Mesendoderm (in vitro differentiated cells): ENCODE results near the gene ASZ1.

Source experiments
- DNase-seq: peaks from one replicate; pipeline ENCODE4 v3.0.0; 2013
- H2AK5ac ChIP-seq: 2 replicates; pipeline ENCODE4 v1.6.1; 2013; ENCODE audit warnings: low read length, inconsistent platforms
- H2BK120ac ChIP-seq: 2 replicates; pipeline ENCODE4 v1.6.1; 2013; ENCODE audit warnings: low read depth, mild to moderate bottlenecking, low read length, moderate library complexity, mixed read lengths
- H2BK15ac ChIP-seq: replicated peaks from 2 replicates; pipeline ENCODE4 v1.6.1; 2013; ENCODE audit warnings: low read depth, mild to moderate bottlenecking, moderate library complexity
- H2BK5ac ChIP-seq: 2 replicates; pipeline ENCODE4 v1.6.1; 2013; ENCODE audit warnings: low read length, inconsistent platforms
- H3K18ac ChIP-seq: 2 replicates; pipeline ENCODE4 v1.6.1; 2013; ENCODE audit warnings: mild to moderate bottlenecking, low read length, mixed read lengths
- H3K23ac ChIP-seq: one replicate; pipeline ENCODE4 v1.6.1; 2013; ENCODE audit warnings: low read length
- H3K27ac ChIP-seq: 2 replicates; pipeline ENCODE4 v1.5.1; 2013; ENCODE audit warnings: low read depth, mild to moderate bottlenecking, inconsistent platforms, low read length, moderate library complexity
- H3K27me3 ChIP-seq: 2 replicates; pipeline ENCODE4 v1.6.1; 2013; ENCODE audit warnings: low read length, control low read depth, mild to moderate bottlenecking, inconsistent platforms; ENCODE audit not compliant: insufficient read depth, poor library complexity
- H3K36me3 ChIP-seq: 2 replicates; pipeline ENCODE4 v1.6.1; 2013; ENCODE audit warnings: low read length, inconsistent platforms; ENCODE audit not compliant: control insufficient read depth, insufficient read depth
- H3K4ac ChIP-seq: one replicate; pipeline ENCODE4 v1.6.1; 2013; ENCODE audit warnings: low read depth, mild to moderate bottlenecking, low read length, moderate library complexity
- H3K4me1 ChIP-seq: 2 replicates; pipeline ENCODE4 v1.6.1; 2013; ENCODE audit warnings: low read depth, low read length, inconsistent platforms; ENCODE audit not compliant: control insufficient read depth
- H3K4me2 ChIP-seq: 2 replicates; pipeline ENCODE4 v1.6.1; 2013; ENCODE audit warnings: low read length
- H3K4me3 ChIP-seq: 2 replicates; pipeline ENCODE4 v1.5.1; 2013; ENCODE audit warnings: mild to moderate bottlenecking, low read length
- H3K56ac ChIP-seq: one replicate; pipeline ENCODE4 v1.6.1; 2013; ENCODE audit warnings: low read length
- H3K79me1 ChIP-seq: 2 replicates; pipeline ENCODE4 v1.6.1; 2013; ENCODE audit warnings: low read length, inconsistent platforms
- H3K79me2 ChIP-seq: 2 replicates; pipeline ENCODE4 v1.6.1; 2013; ENCODE audit warnings: mild to moderate bottlenecking, low read length; ENCODE audit not compliant: control insufficient read depth, insufficient read depth
- H3K9ac ChIP-seq: 2 replicates; pipeline ENCODE4 v1.6.1; 2013; ENCODE audit warnings: low read length, inconsistent platforms
- H4K5ac ChIP-seq: one replicate; pipeline ENCODE4 v1.6.1; 2013; ENCODE audit warnings: low read length
- H4K8ac ChIP-seq: one replicate; pipeline ENCODE4 v1.6.1; 2013; ENCODE audit warnings: low read depth, mild to moderate bottlenecking, control low read depth, low read length, moderate library complexity
- WGBS: extraction: QIAGEN DNeasy Blood & Tissue Kit; methylation state at CpG from one replicate; pipeline ENCODE4 v1.1.7; 2013; ENCODE audit warnings: low lambda C conversion rate, missing lambda C conversion rate; ENCODE audit not compliant: insufficient coverage; ENCODE audit errors: extremely low coverage; 5-methylcytosine and 5-hydroxymethylcytosine counted together

Gene ASZ1

DNA sequence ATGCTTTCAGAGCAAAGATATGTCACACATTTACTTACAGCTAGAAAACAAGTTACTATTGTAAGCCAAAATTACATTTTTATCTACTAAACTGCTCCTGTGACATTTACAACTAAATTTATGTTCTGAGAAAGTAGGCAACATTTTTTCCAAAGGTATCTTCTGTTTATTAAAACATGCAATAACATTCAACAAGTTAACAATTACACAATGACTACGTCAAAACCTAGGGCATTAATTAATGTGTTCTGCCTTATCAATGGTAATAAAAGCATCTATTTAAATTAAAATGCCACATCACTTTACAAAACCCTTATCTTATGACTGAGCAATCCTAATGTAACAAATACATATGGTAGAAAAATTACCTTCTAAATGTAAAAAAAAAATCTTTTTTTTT lies 14.9 kb downstream of the ASZ1 start:
- Histone ChIP-seq H3K23ac (no peak overlapping the region), H2BK5ac (no peak overlapping the region), H4K8ac (no peak overlapping the region), H3K4me3 (no peak overlapping the region), H3K4me2 (no peak overlapping the region), H3K27me3 (no peaks in the 10 kb centered on the region), H3K79me1 (no peaks in the 10 kb centered on the region), H3K4ac (no peak overlapping the region), H2BK15ac (no peak overlapping the region), H3K9ac (no peak overlapping the region), H2BK120ac (no peak overlapping the region), H3K79me2 (no peaks in the 10 kb centered on the region), H3K4me1 (no peaks in the 10 kb centered on the region), H3K56ac (no peak overlapping the region), H3K36me3 (no peaks in the 10 kb centered on the region), H4K5ac (no peak overlapping the region), H3K27ac (no peak overlapping the region), H3K18ac (no peak overlapping the region), H2AK5ac (no peak overlapping the region)
- DNase-seq = no peak
- no CpG with 5 or more reads among the region's 1 CpG for WGBS

DNA sequence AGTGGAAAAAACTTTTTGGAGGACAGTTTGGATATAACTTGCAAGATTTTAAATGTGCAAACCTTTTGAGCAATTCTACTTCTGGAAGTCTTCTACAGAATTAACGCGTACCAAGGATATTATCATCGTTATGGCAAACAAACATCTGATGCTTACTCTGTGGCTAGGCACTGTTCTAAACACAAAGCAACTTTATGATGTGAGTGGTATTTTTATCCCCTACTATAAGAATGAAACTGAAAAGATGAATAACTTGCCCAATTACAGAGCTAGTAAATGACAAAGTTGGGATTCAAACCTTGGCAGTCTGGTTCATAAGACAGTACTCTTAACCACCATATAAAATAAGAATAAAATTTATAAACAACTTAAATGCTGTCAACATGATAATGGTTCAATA lies 15.8 kb downstream of the ASZ1 start:
- H3K79me2 ChIP-seq = no peaks in the 10 kb centered on the region
- WGBS = no CpG with 5 or more reads among the region's 3 CpGs

DNA sequence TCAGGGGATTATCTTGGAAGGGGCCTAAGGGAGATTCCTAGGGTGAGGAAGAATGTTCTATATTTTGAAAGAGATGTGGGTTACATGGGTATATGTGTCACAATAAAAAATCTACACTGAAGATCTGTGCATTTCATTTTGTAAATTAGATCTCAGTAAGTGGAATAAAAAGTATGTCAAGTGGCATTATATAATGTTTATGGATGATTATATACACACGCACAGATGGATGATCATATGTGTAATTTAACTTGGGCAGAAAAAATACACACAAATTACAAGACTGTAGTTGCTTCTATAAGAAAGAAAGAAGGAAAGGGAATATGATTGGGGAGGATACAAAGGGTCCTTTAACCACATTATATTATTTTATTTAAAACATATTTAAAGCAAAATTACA lies 18.5 kb downstream of the ASZ1 start:
- no peak overlapping the region for H2BK5ac ChIP-seq
- no peak overlapping the region for H3K56ac ChIP-seq
- no peaks in the 10 kb centered on the region for H3K79me1 ChIP-seq
- H3K23ac ChIP-seq = no peak overlapping the region
- no peak overlapping the region for H4K8ac ChIP-seq
- no peaks in the 10 kb centered on the region for H3K79me2 ChIP-seq
- no peaks in the 10 kb centered on the region for H3K4me1 ChIP-seq
- H3K27ac ChIP-seq = no peak overlapping the region
- no peak overlapping the region for H3K9ac ChIP-seq
- no peak overlapping the region for H2BK15ac ChIP-seq
- H3K36me3 ChIP-seq = no peaks in the 10 kb centered on the region
- H2BK120ac ChIP-seq = no peak overlapping the region
- no peaks in the 10 kb centered on the region for H3K27me3 ChIP-seq
- H4K5ac ChIP-seq = no peak overlapping the region
- no peak overlapping the region for H3K18ac ChIP-seq
- H3K4me3 ChIP-seq = no peak overlapping the region
- no peak overlapping the region for H3K4me2 ChIP-seq
- no peak overlapping the region for H3K4ac ChIP-seq
- H2AK5ac ChIP-seq = no peak overlapping the region
- no CpG with 5 or more reads among the region's 1 CpG for WGBS
- no peak for DNase-seq

More for the DNA sequence above, 15.8 kb downstream of the ASZ1 start:
- Histone ChIP-seq H3K36me3 (no peaks in the 10 kb centered on the region), H3K27me3 (no peaks in the 10 kb centered on the region), H3K4me2 (no peak overlapping the region), H3K27ac (no peak overlapping the region), H2BK15ac (no peak overlapping the region), H3K18ac (no peak overlapping the region), H3K79me1 (no peaks in the 10 kb centered on the region), H4K8ac (no peak overlapping the region), H3K4me1 (no peaks in the 10 kb centered on the region), H3K4ac (no peak overlapping the region), H2AK5ac (no peak overlapping the region), H3K4me3 (no peak overlapping the region), H4K5ac (no peak overlapping the region), H2BK5ac (no peak overlapping the region), H3K56ac (no peak overlapping the region), H2BK120ac (no peak overlapping the region), H3K9ac (no peak overlapping the region), H3K23ac (no peak overlapping the region)
- no peak for DNase-seq

DNA sequence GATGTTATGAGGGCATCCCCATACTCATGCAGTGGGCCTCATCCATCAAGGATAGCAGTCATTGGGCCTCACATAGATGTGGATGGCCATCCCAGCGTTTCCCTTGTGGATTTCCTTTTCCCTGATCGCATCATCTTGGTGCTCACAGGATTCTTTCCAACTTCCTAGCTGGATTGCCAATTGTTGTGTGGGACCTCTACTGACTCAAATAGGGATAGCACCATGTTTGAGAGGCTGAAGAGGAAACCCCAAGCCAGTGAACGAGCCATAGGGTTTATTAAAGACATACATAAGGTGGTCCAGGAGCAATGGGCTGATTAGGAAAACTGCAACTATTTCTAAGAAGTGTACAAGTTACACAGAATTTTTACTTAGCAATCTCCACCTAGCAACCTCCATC lies 21.8 kb downstream of the ASZ1 start:
- H3K4me2 ChIP-seq = no peak overlapping the region
- no peak overlapping the region for H4K5ac ChIP-seq
- H2BK120ac ChIP-seq = no peak overlapping the region
- H3K36me3 ChIP-seq = no peaks in the 10 kb centered on the region
- no peak overlapping the region for H3K9ac ChIP-seq
- H3K4me1 ChIP-seq = no peaks in the 10 kb centered on the region
- no peak overlapping the region for H2BK15ac ChIP-seq
- no peak overlapping the region for H3K27ac ChIP-seq
- no CpG with 5 or more reads among the region's 3 CpGs for WGBS
- no peaks in the 10 kb centered on the region for H3K27me3 ChIP-seq
- H4K8ac ChIP-seq = no peak overlapping the region
- H3K4ac ChIP-seq = no peak overlapping the region
- no peak overlapping the region for H2AK5ac ChIP-seq
- H3K56ac ChIP-seq = no peak overlapping the region
- H3K79me1 ChIP-seq = no peaks in the 10 kb centered on the region
- H3K23ac ChIP-seq = no peak overlapping the region
- H2BK5ac ChIP-seq = no peak overlapping the region
- no peaks in the 10 kb centered on the region for H3K79me2 ChIP-seq
- peak; percentile 47 for DNase-seq
- no peak overlapping the region for H3K4me3 ChIP-seq
- no peak overlapping the region for H3K18ac ChIP-seq

DNA sequence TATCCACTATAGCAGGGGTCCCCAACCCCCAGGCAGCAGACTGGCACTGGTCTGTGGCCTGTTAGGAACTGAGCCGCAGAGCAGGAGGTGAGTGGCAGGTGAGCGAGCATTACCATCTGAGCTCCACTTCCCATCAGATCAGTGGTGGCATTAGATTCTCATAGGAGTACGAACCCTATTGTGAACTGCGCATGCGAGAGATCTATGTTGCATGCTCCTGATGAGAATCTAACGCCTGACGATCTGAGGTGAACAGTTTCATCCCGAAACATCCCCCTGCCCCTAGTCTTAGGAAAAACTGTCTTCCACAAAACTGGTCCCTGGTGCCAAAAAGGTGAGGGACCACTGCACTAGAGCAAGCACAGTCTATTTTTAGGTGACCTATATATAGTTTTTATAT lies 23.6 kb downstream of the ASZ1 start:
- Histone ChIP-seq H2AK5ac (no peak overlapping the region), H2BK120ac (no peak overlapping the region), H3K27ac (no peak overlapping the region), H3K18ac (no peak overlapping the region), H2BK15ac (no peak overlapping the region), H3K4ac (no peak overlapping the region), H4K5ac (no peak overlapping the region), H3K79me1 (no peaks in the 10 kb centered on the region), H3K9ac (no peak overlapping the region), H3K4me1 (no peaks in the 10 kb centered on the region), H3K4me3 (no peak overlapping the region), H3K27me3 (no peaks in the 10 kb centered on the region), H3K4me2 (no peak overlapping the region), H4K8ac (no peak overlapping the region), H3K36me3 (no peaks in the 10 kb centered on the region), H3K79me2 (no peaks in the 10 kb centered on the region), H3K23ac (no peak overlapping the region), H2BK5ac (no peak overlapping the region), H3K56ac (no peak overlapping the region)
- no CpG with 5 or more reads among the region's 8 CpGs for WGBS
- no peak for DNase-seq

DNA sequence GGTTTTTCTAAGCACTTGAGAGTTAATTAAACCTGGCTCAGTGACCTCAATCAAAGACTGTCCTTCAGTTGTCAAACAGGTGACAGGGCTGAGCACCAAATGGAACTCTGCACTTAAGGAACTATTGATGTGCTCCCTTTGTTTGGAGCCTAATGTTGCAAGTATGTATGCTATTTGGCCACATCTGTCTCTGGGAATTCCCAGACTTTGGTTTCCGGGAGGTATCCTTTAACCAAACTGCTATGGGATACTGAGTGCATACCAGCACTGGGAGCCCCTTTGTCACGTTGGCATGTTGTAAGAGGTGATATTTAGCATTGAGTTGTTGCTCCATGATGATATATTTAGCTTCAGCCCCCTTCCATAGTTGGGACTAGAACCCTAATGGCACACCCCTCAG lies 25.2 kb downstream of the ASZ1 start:
- Histone ChIP-seq H3K56ac (no peak overlapping the region), H2BK120ac (no peak overlapping the region), H2BK5ac (no peak overlapping the region), H3K4me1 (no peaks in the 10 kb centered on the region), H3K36me3 (no peaks in the 10 kb centered on the region), H4K5ac (no peak overlapping the region), H4K8ac (no peak overlapping the region), H2AK5ac (no peak overlapping the region), H3K4ac (no peak overlapping the region), H3K79me1 (no peaks in the 10 kb centered on the region), H3K4me3 (no peak overlapping the region), H3K79me2 (no peaks in the 10 kb centered on the region), H3K4me2 (no peak overlapping the region), H2BK15ac (no peak overlapping the region), H3K9ac (no peak overlapping the region), H3K27ac (no peak overlapping the region), H3K18ac (no peak overlapping the region), H3K27me3 (no peaks in the 10 kb centered on the region), H3K23ac (no peak overlapping the region)
- no CpG with 5 or more reads among the region's 2 CpGs for WGBS
- DNase-seq = peak; percentile 17
